Mucosa of rectum (tissue), 2 donors: Measurements from ENCODE around the gene IGFBP3.

Experiments
- H3K27ac ChIP-seq, 2 donors: one replicate each; pipeline ENCODE4 v1.7.0; 2013; ENCODE audit warnings: inconsistent platforms in 2 of 2, low read depth in 2 of 2, low read length in 2 of 2
- H3K27me3 ChIP-seq, 2 donors: one replicate each; pipeline ENCODE4 v1.7.0; 2013; ENCODE audit warnings: low read length in 2 of 2; ENCODE audit not compliant: control insufficient read depth in 2 of 2, insufficient read depth in 2 of 2
- H3K36me3 ChIP-seq, 2 donors: one replicate each; pipeline ENCODE4 v1.7.0; 2013; ENCODE audit warnings: low read length in 2 of 2; ENCODE audit not compliant: control insufficient read depth in 2 of 2, insufficient read depth in 2 of 2
- H3K4me1 ChIP-seq, 2 donors: one replicate each; pipeline ENCODE4 v1.7.0; 2013; ENCODE audit warnings: low read length in 2 of 2, mild to moderate bottlenecking in 1 of 2; ENCODE audit not compliant: control insufficient read depth in 2 of 2, insufficient read depth in 2 of 2
- H3K4me3 ChIP-seq, 2 donors: one replicate each; pipeline ENCODE4 v1.7.0; 2013; ENCODE audit warnings: low read length in 2 of 2
- H3K9ac ChIP-seq, 2 donors: one replicate each; pipeline ENCODE4 v1.7.0; 2013; ENCODE audit warnings: low read length in 2 of 2, low read depth in 1 of 2, mild to moderate bottlenecking in 1 of 2
- H3K9me3 ChIP-seq, 2 donors: one replicate each; pipeline ENCODE4 v1.7.0; 2013; ENCODE audit warnings: low read length in 2 of 2; ENCODE audit not compliant: control insufficient read depth in 2 of 2
- donor health status: healthy.
- donor health status: Normal muscosa, but diverticular disease.

The IGFBP3 gene

DNA sequence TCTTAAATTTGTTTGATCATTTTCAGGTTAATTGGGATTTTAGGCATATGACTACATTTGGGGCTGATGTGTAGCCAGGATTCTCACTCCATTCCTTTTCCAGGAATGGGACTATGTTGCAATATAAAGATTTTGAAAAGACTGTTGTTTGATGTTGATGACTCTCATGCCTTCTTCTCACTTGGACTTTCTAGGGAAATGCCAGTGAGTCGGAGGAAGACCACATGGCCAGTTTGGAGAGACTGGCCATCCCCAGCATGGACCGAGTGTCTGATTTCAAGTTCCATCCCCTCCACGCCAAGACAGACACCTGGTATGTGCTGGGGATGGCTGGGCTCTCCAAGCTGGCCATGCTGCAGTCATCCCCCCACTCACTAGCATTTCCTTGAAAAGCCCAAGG lies 5.5 kb downstream of the IGFBP3 start:
- Histone ChIP-seq H3K36me3 (no peaks in the 10 kb centered on the region), H3K4me3 (no peak overlapping the region), H3K27ac (no peak overlapping the region), H3K9ac (no peak overlapping the region), H3K27me3 (peaks cover 26% of the 10 kb centered on the region in 2 donors), H3K4me1 (peaks cover 0 to 2% of the 10 kb centered on the region in 2 donors), H3K9me3 (no peaks in the 10 kb centered on the region)

DNA sequence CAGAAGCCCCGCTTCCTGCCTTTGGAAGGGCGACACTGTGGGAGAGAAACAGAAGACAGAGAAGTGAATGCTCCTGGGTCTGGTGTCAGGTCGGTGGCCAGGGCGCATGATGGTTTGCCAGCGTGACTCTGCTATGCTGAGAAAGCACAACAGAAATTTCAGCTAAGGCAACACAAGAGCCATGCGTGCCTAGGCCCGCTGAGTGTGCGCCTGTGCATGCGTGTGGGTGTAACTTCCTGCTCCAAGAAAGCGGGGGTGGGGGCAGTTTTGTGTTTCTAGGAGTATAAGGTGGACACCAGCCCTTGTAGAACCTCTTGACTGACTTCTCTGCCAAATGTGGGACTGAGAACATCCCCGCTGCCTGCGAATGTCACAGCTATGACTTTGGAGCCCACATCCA lies 6.2 kb downstream of the IGFBP3 start:
- H3K4me1 ChIP-seq = peaks cover 0 to 2% of the 10 kb centered on the region in 2 donors
- H3K27ac ChIP-seq = no peak overlapping the region
- no peaks in the 10 kb centered on the region for H3K9me3 ChIP-seq
- no peaks in the 10 kb centered on the region for H3K36me3 ChIP-seq
- H3K27me3 ChIP-seq = peaks cover 20 to 21% of the 10 kb centered on the region in 2 donors
- no peak overlapping the region for H3K9ac ChIP-seq
- H3K4me3 ChIP-seq = no peak overlapping the region

DNA sequence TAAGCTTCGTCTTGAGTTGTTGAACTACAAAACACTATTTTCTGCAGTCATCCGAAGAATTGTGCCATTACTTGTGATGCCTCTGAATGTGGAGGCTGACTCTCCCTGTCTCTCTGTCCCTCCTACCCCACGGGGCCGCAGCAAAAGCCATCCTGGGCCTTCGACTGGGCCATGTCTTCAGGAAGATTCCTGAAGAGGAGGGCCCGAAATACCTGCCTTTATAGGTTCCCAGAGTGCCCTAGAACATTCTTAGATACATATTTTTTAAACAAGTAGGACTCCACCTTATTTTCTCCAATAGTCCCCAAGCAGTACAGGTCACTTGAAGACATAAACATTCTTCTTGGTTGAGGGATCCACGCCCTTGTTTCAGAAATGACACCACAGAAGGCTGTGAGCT lies 8.1 kb downstream of the IGFBP3 start:
- Histone ChIP-seq H3K9ac (no peak overlapping the region), H3K36me3 (no peaks in the 10 kb centered on the region), H3K9me3 (no peaks in the 10 kb centered on the region), H3K4me1 (no peaks in the 10 kb centered on the region), H3K27me3 (peaks cover 3% of the 10 kb centered on the region in 2 donors), H3K27ac (no peak overlapping the region), H3K4me3 (no peak overlapping the region)

DNA sequence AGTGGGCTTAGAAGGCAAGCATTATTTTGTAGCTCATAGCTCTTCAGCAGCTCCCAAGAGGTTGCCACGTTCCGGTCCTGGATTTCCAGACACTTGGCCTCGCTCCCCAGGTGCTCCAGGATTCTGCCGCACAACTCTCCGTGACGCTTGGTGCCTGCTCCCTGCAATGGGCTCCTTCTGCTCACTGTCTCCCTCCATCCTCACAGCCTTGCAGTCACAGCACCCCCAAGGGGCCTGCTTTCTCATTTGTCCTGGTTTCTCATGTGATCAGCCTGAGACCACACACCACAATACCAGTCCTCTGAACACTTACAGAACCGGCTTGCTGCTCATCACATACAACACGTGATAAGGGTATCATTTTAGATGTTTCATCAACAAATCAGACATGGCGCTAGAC lies 9.8 kb downstream of the IGFBP3 start:
- no peak overlapping the region for H3K27ac ChIP-seq
- no peaks in the 10 kb centered on the region for H3K27me3 ChIP-seq
- H3K9ac ChIP-seq = no peak overlapping the region
- H3K36me3 ChIP-seq = no peaks in the 10 kb centered on the region
- no peaks in the 10 kb centered on the region for H3K9me3 ChIP-seq
- no peak overlapping the region for H3K4me3 ChIP-seq
- no peaks in the 10 kb centered on the region for H3K4me1 ChIP-seq

DNA sequence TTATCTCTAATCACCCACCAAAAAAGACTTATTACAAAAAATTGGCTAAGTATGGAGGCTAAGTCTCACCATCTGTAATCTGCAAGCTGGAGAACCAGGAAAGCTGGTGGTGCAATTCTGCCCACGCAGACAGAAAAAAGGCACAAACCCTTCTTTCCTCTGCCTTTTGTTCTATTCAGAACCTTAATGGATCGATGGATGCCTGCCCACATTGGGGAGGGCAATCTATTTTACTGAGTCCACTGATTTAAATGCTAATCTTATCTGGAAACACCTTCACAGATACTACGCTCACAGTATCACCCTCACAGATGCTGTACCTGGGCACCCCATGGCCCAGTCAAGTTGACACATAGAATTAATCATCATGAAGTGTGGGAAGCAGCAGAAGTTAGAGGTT lies 10.2 kb downstream of the IGFBP3 start:
- Histone ChIP-seq H3K9ac (no peak overlapping the region), H3K27me3 (no peaks in the 10 kb centered on the region), H3K4me3 (no peak overlapping the region), H3K9me3 (no peaks in the 10 kb centered on the region), H3K27ac (no peak overlapping the region), H3K36me3 (no peaks in the 10 kb centered on the region), H3K4me1 (no peaks in the 10 kb centered on the region)

GRCh38 chr7:45909561-45909960 lies 11.5 kb downstream of the IGFBP3 start:
- no peaks in the 10 kb centered on the region for H3K4me1 ChIP-seq
- H3K9ac ChIP-seq = no peak overlapping the region
- H3K27ac ChIP-seq = no peak overlapping the region
- H3K4me3 ChIP-seq = no peak overlapping the region
- H3K36me3 ChIP-seq = no peaks in the 10 kb centered on the region
- H3K27me3 ChIP-seq = no peaks in the 10 kb centered on the region
- no peaks in the 10 kb centered on the region for H3K9me3 ChIP-seq

DNA sequence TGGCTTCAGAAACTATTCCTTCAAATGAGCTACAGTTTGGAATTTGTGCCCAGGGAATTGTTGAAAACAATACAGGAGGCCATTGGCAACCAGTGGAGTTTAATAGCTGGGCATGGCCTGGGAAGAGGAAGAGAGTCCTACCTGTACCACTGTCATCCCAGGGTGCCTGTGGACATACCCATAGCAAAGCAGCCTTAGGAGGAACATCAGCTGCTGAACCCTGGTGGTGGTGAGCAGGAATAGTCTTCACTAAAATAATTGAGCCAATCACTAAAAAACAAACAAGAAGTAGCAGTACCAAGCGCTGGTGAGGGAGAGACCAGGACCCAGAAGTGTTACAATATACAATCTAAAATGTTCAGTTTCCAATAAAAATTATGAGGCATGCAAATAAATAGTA lies 18.3 kb downstream of the IGFBP3 start:
- Histone ChIP-seq H3K27me3 (no peaks in the 10 kb centered on the region), H3K4me3 (no peak overlapping the region), H3K9me3 (no peaks in the 10 kb centered on the region), H3K36me3 (no peaks in the 10 kb centered on the region), H3K9ac (no peak overlapping the region), H3K27ac (no peak overlapping the region), H3K4me1 (no peaks in the 10 kb centered on the region)

GRCh38 chr7:45901566-45901965 lies 19.5 kb downstream of the IGFBP3 start:
- Histone ChIP-seq H3K9ac (no peak overlapping the region), H3K27me3 (no peaks in the 10 kb centered on the region), H3K9me3 (no peaks in the 10 kb centered on the region), H3K4me3 (no peak overlapping the region), H3K36me3 (no peaks in the 10 kb centered on the region), H3K4me1 (no peaks in the 10 kb centered on the region), H3K27ac (no peak overlapping the region)

GRCh38 chr7:45898222-45898621 lies 22.9 kb downstream of the IGFBP3 start:
- Histone ChIP-seq H3K4me1 (no peaks in the 10 kb centered on the region), H3K9me3 (no peaks in the 10 kb centered on the region), H3K4me3 (no peak overlapping the region), H3K9ac (no peak overlapping the region), H3K36me3 (no peaks in the 10 kb centered on the region), H3K27me3 (peaks cover 0 to 4% of the 10 kb centered on the region in 2 donors), H3K27ac (no peak overlapping the region)

DNA sequence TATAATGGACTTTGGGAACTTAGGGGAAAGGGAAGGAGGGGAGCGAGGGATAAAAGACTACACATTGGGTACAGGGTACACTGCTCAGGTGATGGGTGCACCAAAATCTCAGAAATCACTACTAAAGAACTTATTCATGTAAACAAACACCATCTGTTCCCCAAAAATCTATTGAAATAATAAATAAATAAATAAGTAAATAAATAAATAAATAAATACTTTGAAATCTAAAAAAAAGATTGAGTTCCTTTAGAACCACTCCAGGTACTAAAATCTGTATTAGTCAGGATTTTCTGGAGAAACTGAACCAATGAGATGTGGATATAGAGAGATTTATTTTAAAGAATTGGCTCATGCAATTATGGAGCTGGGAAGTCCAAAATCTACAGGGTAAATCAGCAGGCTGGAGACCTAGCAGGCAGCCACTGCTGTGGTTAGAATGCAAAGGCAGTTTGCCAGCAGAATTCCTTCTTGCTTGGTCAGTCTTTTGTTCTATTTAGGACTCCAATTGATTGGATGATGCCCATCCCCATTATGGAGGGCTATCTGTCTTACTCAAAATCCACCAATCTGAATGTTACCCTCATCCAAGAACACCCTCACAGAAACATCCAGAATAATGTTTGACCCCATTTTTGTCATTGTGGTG lies 23.9 kb downstream of the IGFBP3 start:
- H3K27me3 ChIP-seq = peaks cover 0 to 7% of the 10 kb centered on the region in 2 donors
- no peak overlapping the region for H3K27ac ChIP-seq
- no peak overlapping the region for H3K4me3 ChIP-seq
- H3K9ac ChIP-seq = no peak overlapping the region
- H3K4me1 ChIP-seq = no peaks in the 10 kb centered on the region
- H3K36me3 ChIP-seq = no peaks in the 10 kb centered on the region
- no peaks in the 10 kb centered on the region for H3K9me3 ChIP-seq

DNA sequence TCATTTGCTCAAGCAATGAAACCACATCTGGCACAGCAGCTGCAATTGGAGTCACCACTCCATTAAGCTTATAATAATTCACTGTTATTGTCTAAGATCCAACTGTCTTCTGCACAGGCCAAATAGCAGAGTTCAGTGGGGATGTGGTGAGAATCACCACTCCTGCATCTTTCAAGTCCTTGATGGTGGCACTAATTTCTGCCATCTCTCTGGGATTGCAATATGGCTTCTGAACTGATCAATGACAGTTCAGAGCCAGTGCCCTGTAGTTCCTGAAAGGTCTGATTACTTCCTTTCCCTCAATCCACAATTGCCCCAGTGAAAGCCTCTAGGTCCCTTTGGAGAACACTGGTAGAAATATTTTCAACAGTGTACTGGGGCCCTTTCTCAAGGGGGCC lies 26.4 kb downstream of the IGFBP3 start:
- no peaks in the 10 kb centered on the region for H3K36me3 ChIP-seq
- no peak overlapping the region for H3K4me3 ChIP-seq
- no peaks in the 10 kb centered on the region for H3K4me1 ChIP-seq
- peaks cover 5 to 9% of the 10 kb centered on the region in 2 donors for H3K27me3 ChIP-seq
- no peak overlapping the region for H3K27ac ChIP-seq
- no peaks in the 10 kb centered on the region for H3K9me3 ChIP-seq
- H3K9ac ChIP-seq = no peak overlapping the region
